SK-N-SH (cell line): ENCODE data around the gene AGMO.

Experiments
- CTCF ChIP-seq: fragments of 200-600 bp; sonication (generic); IDR thresholded peaks from 2 replicates; pipeline ENCODE4 v1.6.1; 2017; ENCODE audit warnings: antibody characterized with exemption, mild to moderate bottlenecking, moderate library complexity
- EP300 ChIP-seq, 2 experiments: IDR thresholded peaks; 2 replicates each; pipeline versions ENCODE4 v1.4.0 to v1.6.1; 2012; ENCODE audit warnings: borderline replicate concordance in 1 of 2, low read depth in 1 of 2, low read length in 1 of 2
- JUND ChIP-seq: IDR thresholded peaks from 2 replicates; pipeline ENCODE4 v1.4.0; 2012
- MAX ChIP-seq: IDR thresholded peaks from 2 replicates; pipeline ENCODE4 v1.4.0; 2012; ENCODE audit warnings: low read depth
- POLR2AphosphoS5 ChIP-seq: IDR thresholded peaks from 2 replicates; pipeline ENCODE4 v1.6.1; 2012; ENCODE audit warnings: low read depth, low read length
- TAF1 ChIP-seq: IDR thresholded peaks from 2 replicates; pipeline ENCODE4 v1.6.1; 2012; ENCODE audit warnings: low read depth, mild to moderate bottlenecking, low read length, moderate library complexity, borderline replicate concordance
- TCF12 ChIP-seq: IDR thresholded peaks from 2 replicates; pipeline ENCODE4 v1.4.0; 2012
- USF1 ChIP-seq: IDR thresholded peaks from 2 replicates; pipeline ENCODE4 v1.4.0; 2012; ENCODE audit warnings: low read depth, borderline replicate concordance
- USF2 ChIP-seq: fragments of 150-350 bp; IDR thresholded peaks from 2 replicates; pipeline ENCODE4 v1.6.1; 2017; ENCODE audit warnings: antibody characterized with exemption, low read length, low read depth, borderline replicate concordance

- TF ChIP-seq CTCF (no peak), EP300 (IDR thresholded peaks at IDR 0.05; ENCODE audit: borderline replicate concordance in 1 of 2, low read depth in 1 of 2, low read length in 1 of 2) (no peak), USF1 (no peak), POLR2AphosphoS5 (no peak), TCF12 (no peak), JUND (no peak), USF2 (no peak), MAX (no peak), TAF1 (no peak)
Observed at GRCh38 chr7:15610503-15610902, 48.7 kb upstream of the AGMO start.
